ENCODE data around the gene COX8C.
A peak's percentile ranks its signal among the peaks of the same experiment; 100 is the strongest.

Gene COX8C

DNA sequence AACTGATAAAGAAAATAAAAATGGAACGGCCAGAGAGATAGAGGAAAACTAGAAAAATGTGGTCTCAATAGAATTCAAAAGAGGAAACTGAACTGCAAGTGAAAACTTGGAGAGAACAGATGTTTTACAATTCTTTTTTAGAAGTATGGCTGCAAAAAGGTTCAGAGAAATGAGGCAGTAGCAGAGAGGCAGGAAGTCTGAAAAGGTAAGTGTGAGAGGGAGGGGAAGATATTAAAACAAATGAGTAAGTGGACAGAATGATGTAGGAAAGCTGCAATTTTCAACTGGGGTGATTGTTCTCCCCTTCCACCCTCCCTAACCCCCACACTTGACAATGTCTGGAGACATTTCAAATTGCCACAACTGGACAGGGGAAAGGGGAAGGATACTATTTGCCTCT, 27.0 kb upstream of the COX8C start:
- Histone ChIP-seq H3K79me2 (ENCODE audit: insufficient read depth, low read length) (peaks cover 81% of the 10 kb centered on the region), H3K27me3 (ENCODE audit: insufficient read depth, low read length) (no peaks in the 10 kb centered on the region), H2AFZ (ENCODE audit: low read length) (no peak overlapping the region), H3K27ac (ENCODE audit: low read depth, low read length, poor library complexity, severe bottlenecking) (peak overlapping the region; percentile 72), H3K4me1 (ENCODE audit: insufficient read depth, low read length, severe bottlenecking) (peaks cover 34% of the 10 kb centered on the region), H3K4me2 (ENCODE audit: low read length) (peak overlapping the region; percentile 50; the same call in 1 of the 2 replicates), H3K36me3 (ENCODE audit: insufficient read depth, low read length) (peaks cover 35% of the 10 kb centered on the region), H4K20me1 (ENCODE audit: insufficient read depth, low read length) (no peaks in the 10 kb centered on the region; the same call in 1 of the 2 replicates), H3K9ac (ENCODE audit: low read length) (peak overlapping the region; percentile 54; the same call in 1 of the 2 replicates), H3K9me3 (ENCODE audit: low read length) (0 out of 2 replicates have a peak, but pooled peaks cover 3% of the 10 kb centered on the region), H3K9me2 (ENCODE audit: low read depth, low read length) (no peaks in the 10 kb centered on the region), H3K4me3 (ENCODE audit: low read depth, low read length, poor library complexity, severe bottlenecking) (no peak overlapping the region), H3F3A (ENCODE audit: insufficient read depth, low read length) (no peaks in the 10 kb centered on the region)
- TF ChIP-seq EZH2 (IDR thresholded peaks at IDR 0.05; ENCODE audit: borderline replicate concordance, low read length): no peak
- TF ChIP-seq, protein P1, sequence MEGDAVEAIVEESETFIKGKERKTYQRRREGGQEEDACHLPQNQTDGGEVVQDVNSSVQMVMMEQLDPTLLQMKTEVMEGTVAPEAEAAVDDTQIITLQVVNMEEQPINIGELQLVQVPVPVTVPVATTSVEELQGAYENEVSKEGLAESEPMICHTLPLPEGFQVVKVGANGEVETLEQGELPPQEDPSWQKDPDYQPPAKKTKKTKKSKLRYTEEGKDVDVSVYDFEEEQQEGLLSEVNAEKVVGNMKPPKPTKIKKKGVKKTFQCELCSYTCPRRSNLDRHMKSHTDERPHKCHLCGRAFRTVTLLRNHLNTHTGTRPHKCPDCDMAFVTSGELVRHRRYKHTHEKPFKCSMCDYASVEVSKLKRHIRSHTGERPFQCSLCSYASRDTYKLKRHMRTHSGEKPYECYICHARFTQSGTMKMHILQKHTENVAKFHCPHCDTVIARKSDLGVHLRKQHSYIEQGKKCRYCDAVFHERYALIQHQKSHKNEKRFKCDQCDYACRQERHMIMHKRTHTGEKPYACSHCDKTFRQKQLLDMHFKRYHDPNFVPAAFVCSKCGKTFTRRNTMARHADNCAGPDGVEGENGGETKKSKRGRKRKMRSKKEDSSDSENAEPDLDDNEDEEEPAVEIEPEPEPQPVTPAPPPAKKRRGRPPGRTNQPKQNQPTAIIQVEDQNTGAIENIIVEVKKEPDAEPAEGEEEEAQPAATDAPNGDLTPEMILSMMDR (IDR thresholded peaks at IDR 0.05; ENCODE audit: low read length): no peak

DNA sequence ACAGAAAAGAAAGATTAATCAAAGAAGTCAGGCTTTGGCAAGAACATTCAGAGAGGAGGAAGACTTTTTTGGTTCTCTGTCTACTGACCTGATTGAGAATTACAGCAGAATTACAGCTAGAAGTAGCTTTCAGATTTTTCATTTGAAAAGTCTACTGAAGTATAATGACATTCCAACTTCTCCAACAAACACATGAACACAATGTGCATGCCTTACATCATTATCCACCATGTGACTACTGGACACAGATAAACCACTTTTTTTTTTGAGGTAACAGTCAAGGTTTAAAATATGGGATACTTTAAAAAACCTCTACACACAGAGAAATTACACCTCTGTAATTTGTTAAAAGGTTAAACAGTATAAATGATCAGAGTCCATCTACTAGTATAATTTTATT, 26.5 kb upstream of the COX8C start:
- H3K36me3 ChIP-seq (ENCODE audit: insufficient read depth, low read length): peaks cover 31% of the 10 kb centered on the region
- no peaks in the 10 kb centered on the region; the same call in 1 of the 2 replicates for H4K20me1 ChIP-seq (ENCODE audit: insufficient read depth, low read length)
- H3K27me3 ChIP-seq (ENCODE audit: insufficient read depth, low read length): no peaks in the 10 kb centered on the region
- TF ChIP-seq, protein P1 (IDR thresholded peaks at IDR 0.05; ENCODE audit: low read length): no peak
- no peak for TF ChIP-seq EZH2 (IDR thresholded peaks at IDR 0.05; ENCODE audit: borderline replicate concordance, low read length)
- H3K27ac ChIP-seq (ENCODE audit: low read depth, low read length, poor library complexity, severe bottlenecking): peak overlapping the region; percentile 72
- no peak overlapping the region; the same call in 1 of the 2 replicates for H3K9ac ChIP-seq (ENCODE audit: low read length)
- H3K4me2 ChIP-seq (ENCODE audit: low read length): peak overlapping the region; percentile 50; the same call in 1 of the 2 replicates
- no peak overlapping the region for H3K4me3 ChIP-seq (ENCODE audit: low read depth, low read length, poor library complexity, severe bottlenecking)
- peaks cover 78% of the 10 kb centered on the region for H3K79me2 ChIP-seq (ENCODE audit: insufficient read depth, low read length)
- no peaks in the 10 kb centered on the region for H3K9me2 ChIP-seq (ENCODE audit: low read depth, low read length)
- H3K9me3 ChIP-seq (ENCODE audit: low read length): 0 out of 2 replicates have a peak, but pooled peaks cover 2% of the 10 kb centered on the region
- H2AFZ ChIP-seq (ENCODE audit: low read length): no peak overlapping the region
- H3K4me1 ChIP-seq (ENCODE audit: insufficient read depth, low read length, severe bottlenecking): peaks cover 34% of the 10 kb centered on the region
- H3F3A ChIP-seq (ENCODE audit: insufficient read depth, low read length): no peaks in the 10 kb centered on the region

DNA sequence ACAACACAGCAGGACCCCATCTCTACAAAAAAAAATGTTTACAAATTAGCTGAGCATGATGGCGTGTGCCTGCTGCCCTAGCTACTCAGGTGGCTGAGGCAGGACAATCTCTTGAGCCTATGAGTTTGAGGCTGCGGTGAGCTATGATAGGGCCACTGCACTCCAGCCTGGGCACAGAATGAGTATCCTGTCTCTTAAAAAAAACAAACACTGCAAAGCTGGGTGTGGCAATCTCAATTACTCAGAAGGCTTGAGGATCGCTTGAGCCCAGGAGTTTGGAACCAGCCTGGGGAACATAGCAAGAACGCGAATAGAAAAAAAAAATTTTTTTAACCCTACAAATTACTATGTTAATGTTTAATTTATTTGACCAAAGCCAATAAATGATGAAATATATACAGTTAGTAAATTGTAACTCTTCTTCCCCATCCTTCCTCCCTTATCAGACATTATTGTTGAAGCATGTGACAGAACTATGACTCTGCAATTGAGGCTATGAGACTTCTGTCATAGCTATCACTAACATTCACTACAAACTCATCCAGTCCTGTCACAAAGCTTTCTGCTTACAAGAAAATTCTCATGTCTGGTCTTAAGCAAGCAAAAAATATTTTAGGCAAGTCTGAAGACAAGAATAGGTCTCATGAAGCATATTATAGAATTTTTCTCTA, 23.9 kb upstream of the COX8C start:
- Histone ChIP-seq H3K4me2 (ENCODE audit: low read length) (no peak overlapping the region), H3K4me3 (ENCODE audit: low read depth, low read length, poor library complexity, severe bottlenecking) (no peak overlapping the region), H3K36me3 (ENCODE audit: insufficient read depth, low read length) (peaks cover 15% of the 10 kb centered on the region; the same call in 1 of the 2 replicates), H3K9me2 (ENCODE audit: low read depth, low read length) (no peaks in the 10 kb centered on the region), H3K27me3 (ENCODE audit: insufficient read depth, low read length) (no peaks in the 10 kb centered on the region), H3K27ac (ENCODE audit: low read depth, low read length, poor library complexity, severe bottlenecking) (peak overlapping the region; percentile 32), H3K4me1 (ENCODE audit: insufficient read depth, low read length, severe bottlenecking) (peaks cover 34% of the 10 kb centered on the region), H3K9me3 (ENCODE audit: low read length) (no peaks in the 10 kb centered on the region), H2AFZ (ENCODE audit: low read length) (no peak overlapping the region), H4K20me1 (ENCODE audit: insufficient read depth, low read length) (no peaks in the 10 kb centered on the region; the same call in 1 of the 2 replicates), H3F3A (ENCODE audit: insufficient read depth, low read length) (no peaks in the 10 kb centered on the region), H3K79me2 (ENCODE audit: insufficient read depth, low read length) (peaks cover 93% of the 10 kb centered on the region), H3K9ac (ENCODE audit: low read length) (no peak overlapping the region)
- TF ChIP-seq, protein P1 (IDR thresholded peaks at IDR 0.05; ENCODE audit: low read length): no peak
- TF ChIP-seq EZH2 (IDR thresholded peaks at IDR 0.05; ENCODE audit: borderline replicate concordance, low read length): no peak

All from OCI-LY1 (cell line).